Mesendoderm (in vitro differentiated cells): ENCODE data around the gene PCDHA3.
"Not testable (repeated sequence)": the region's sequence is repeated elsewhere in the genome, so short reads cannot be mapped to it uniquely, and the experiment has no call there.

Experiments
- DNase-seq: peaks from one replicate; pipeline ENCODE4 v3.0.0; 2013
- H2AK5ac ChIP-seq: 2 replicates; pipeline ENCODE4 v1.6.1; 2013; ENCODE audit warnings: low read length, inconsistent platforms
- H2BK120ac ChIP-seq: 2 replicates; pipeline ENCODE4 v1.6.1; 2013; ENCODE audit warnings: low read depth, mild to moderate bottlenecking, low read length, moderate library complexity, mixed read lengths
- H2BK15ac ChIP-seq: replicated peaks from 2 replicates; pipeline ENCODE4 v1.6.1; 2013; ENCODE audit warnings: low read depth, mild to moderate bottlenecking, moderate library complexity
- H2BK5ac ChIP-seq: 2 replicates; pipeline ENCODE4 v1.6.1; 2013; ENCODE audit warnings: low read length, inconsistent platforms
- H3K18ac ChIP-seq: 2 replicates; pipeline ENCODE4 v1.6.1; 2013; ENCODE audit warnings: mild to moderate bottlenecking, low read length, mixed read lengths
- H3K23ac ChIP-seq: one replicate; pipeline ENCODE4 v1.6.1; 2013; ENCODE audit warnings: low read length
- H3K27ac ChIP-seq: 2 replicates; pipeline ENCODE4 v1.5.1; 2013; ENCODE audit warnings: low read depth, mild to moderate bottlenecking, inconsistent platforms, low read length, moderate library complexity
- H3K27me3 ChIP-seq: 2 replicates; pipeline ENCODE4 v1.6.1; 2013; ENCODE audit warnings: low read length, control low read depth, mild to moderate bottlenecking, inconsistent platforms; ENCODE audit not compliant: insufficient read depth, poor library complexity
- H3K36me3 ChIP-seq: 2 replicates; pipeline ENCODE4 v1.6.1; 2013; ENCODE audit warnings: low read length, inconsistent platforms; ENCODE audit not compliant: control insufficient read depth, insufficient read depth
- H3K4ac ChIP-seq: one replicate; pipeline ENCODE4 v1.6.1; 2013; ENCODE audit warnings: low read depth, mild to moderate bottlenecking, low read length, moderate library complexity
- H3K4me1 ChIP-seq: 2 replicates; pipeline ENCODE4 v1.6.1; 2013; ENCODE audit warnings: low read depth, low read length, inconsistent platforms; ENCODE audit not compliant: control insufficient read depth
- H3K4me2 ChIP-seq: 2 replicates; pipeline ENCODE4 v1.6.1; 2013; ENCODE audit warnings: low read length
- H3K4me3 ChIP-seq: 2 replicates; pipeline ENCODE4 v1.5.1; 2013; ENCODE audit warnings: mild to moderate bottlenecking, low read length
- H3K56ac ChIP-seq: one replicate; pipeline ENCODE4 v1.6.1; 2013; ENCODE audit warnings: low read length
- H3K79me1 ChIP-seq: 2 replicates; pipeline ENCODE4 v1.6.1; 2013; ENCODE audit warnings: low read length, inconsistent platforms
- H3K79me2 ChIP-seq: 2 replicates; pipeline ENCODE4 v1.6.1; 2013; ENCODE audit warnings: mild to moderate bottlenecking, low read length; ENCODE audit not compliant: control insufficient read depth, insufficient read depth
- H3K9ac ChIP-seq: 2 replicates; pipeline ENCODE4 v1.6.1; 2013; ENCODE audit warnings: low read length, inconsistent platforms
- H4K5ac ChIP-seq: one replicate; pipeline ENCODE4 v1.6.1; 2013; ENCODE audit warnings: low read length
- H4K8ac ChIP-seq: one replicate; pipeline ENCODE4 v1.6.1; 2013; ENCODE audit warnings: low read depth, mild to moderate bottlenecking, control low read depth, low read length, moderate library complexity
- WGBS: extraction: QIAGEN DNeasy Blood & Tissue Kit; methylation state at CpG from one replicate; pipeline ENCODE4 v1.1.7; 2013; ENCODE audit warnings: low lambda C conversion rate, missing lambda C conversion rate; ENCODE audit not compliant: insufficient coverage; ENCODE audit errors: extremely low coverage; 5-methylcytosine and 5-hydroxymethylcytosine counted together

PCDHA3 gene

DNA sequence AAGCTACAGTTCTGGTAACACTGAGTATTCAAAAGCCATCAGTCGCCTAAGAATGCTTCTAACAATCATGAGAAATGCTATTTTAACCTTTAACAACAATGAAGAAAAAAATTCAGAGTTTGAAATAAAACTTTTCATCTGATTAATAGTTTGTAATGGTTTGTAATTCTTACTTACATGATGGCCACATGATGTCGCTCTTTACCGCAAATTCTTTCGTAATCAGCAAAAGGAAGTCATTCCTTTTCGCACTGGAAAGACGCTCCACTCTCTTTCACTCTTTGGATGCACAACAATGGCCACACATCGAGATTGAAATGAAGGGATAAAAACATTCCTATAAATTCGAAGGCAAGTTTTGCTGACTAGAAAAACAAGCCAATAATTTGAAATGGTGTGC lies 33.1 kb downstream of the PCDHA3 start, which contains the start of gene PCDHA7:
Gene PCDHA7, plus strand, starts transcription at position 277 of the 400 bp plus-strand sequence. Its CDS starts 115 bp downstream, at position 392.
- Histone ChIP-seq H3K36me3 (no peaks in the 10 kb centered on the region), H3K23ac (no peak within 1 kb of the TSS), H3K18ac (no peak within 1 kb of the TSS), H3K27ac (no peak within 1 kb of the TSS), H3K56ac (no peak within 1 kb of the TSS), H4K8ac (no peak within 1 kb of the TSS), H4K5ac (no peak within 1 kb of the TSS), H3K27me3 (no peaks in the 10 kb centered on the region), H2AK5ac (no peak within 1 kb of the TSS), H3K4me1 (no peaks in the 10 kb centered on the region), H2BK15ac (no peak within 1 kb of the TSS), H3K4me2 (no peak within 1 kb of the TSS), H3K79me2 (no peaks in the 10 kb centered on the region), H3K79me1 (no peaks in the 10 kb centered on the region), H3K4ac (no peak within 1 kb of the TSS), H3K4me3 (no peak within 1 kb of the TSS), H3K9ac (no peak within 1 kb of the TSS), H2BK120ac (no peak within 1 kb of the TSS), H2BK5ac (no peak within 1 kb of the TSS)
- no peak for DNase-seq
- WGBS = no CpG with 5 or more reads among the region's 8 CpGs

DNA sequence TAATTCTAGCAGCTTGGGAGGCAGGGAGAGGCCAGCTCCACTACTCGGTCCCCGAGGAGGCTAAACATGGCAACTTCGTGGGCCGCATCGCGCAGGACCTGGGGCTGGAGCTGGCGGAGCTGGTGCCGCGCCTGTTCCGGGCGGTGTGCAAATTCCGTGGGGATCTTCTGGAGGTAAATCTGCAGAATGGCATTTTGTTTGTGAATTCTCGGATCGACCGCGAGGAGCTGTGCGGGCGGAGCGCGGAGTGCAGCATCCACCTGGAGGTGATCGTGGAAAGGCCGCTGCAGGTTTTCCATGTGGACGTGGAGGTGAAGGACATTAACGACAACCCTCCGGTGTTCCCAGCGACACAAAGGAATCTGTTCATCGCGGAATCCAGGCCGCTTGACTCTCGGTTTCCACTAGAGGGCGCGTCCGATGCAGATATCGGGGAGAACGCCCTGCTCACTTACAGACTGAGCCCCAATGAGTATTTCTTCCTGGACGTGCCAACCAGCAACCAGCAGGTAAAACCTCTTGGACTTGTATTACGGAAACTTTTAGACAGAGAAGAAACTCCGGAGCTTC lies 33.7 kb downstream of the PCDHA3 start:
- not testable (repeated sequence) for H2AK5ac ChIP-seq, H3K36me3 ChIP-seq, H3K4ac ChIP-seq, H3K4me2 ChIP-seq, H3K23ac ChIP-seq, H3K79me2 ChIP-seq, DNase-seq, H3K18ac ChIP-seq, H4K8ac ChIP-seq, H3K79me1 ChIP-seq, H2BK15ac ChIP-seq, H3K4me1 ChIP-seq, H3K4me3 ChIP-seq, H3K27me3 ChIP-seq, H2BK120ac ChIP-seq, H3K27ac ChIP-seq, H3K9ac ChIP-seq, H3K56ac ChIP-seq, H4K5ac ChIP-seq, H2BK5ac ChIP-seq
- WGBS = no CpG with 5 or more reads among the region's 38 CpGs

DNA sequence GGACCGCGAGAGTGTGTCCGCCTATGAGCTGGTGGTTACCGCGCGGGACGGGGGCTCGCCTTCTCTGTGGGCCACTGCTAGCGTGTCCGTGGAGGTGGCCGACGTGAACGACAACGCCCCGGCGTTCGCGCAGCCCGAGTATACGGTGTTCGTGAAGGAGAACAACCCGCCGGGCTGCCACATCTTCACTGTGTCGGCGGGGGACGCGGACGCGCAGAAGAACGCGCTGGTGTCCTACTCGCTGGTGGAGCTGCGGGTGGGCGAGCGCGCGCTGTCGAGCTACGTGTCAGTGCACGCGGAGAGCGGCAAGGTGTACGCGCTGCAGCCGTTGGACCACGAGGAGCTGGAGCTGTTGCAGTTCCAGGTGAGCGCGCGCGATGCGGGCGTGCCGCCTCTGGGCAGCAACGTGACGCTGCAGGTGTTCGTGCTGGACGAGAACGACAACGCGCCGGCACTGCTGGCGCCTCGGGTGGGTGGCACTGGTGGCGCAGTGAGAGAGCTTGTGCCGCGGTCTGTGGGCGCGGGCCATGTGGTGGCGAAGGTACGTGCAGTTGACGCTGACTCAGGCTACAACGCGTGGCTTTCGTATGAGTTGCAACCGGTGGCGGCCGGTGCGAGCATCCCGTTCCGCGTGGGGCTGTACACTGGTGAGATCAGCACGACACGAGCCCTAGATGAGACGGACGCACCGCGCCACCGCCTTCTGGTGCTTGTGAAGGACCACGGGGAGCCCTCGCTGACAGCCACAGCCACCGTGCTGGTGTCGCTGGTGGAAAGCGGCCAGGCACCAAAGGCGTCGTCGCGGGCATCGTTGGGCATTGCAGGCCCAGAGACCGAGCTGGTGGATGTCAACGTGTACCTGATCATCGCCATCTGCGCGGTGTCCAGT lies 35.0 kb downstream of the PCDHA3 start:
- DNase-seq = no peak
- Histone ChIP-seq H4K5ac (no peak overlapping the region), H3K4me3 (no peak overlapping the region), H3K27ac (no peak overlapping the region), H3K4ac (no peak overlapping the region), H3K4me1 (no peaks in the 10 kb centered on the region), H3K27me3 (no peaks in the 10 kb centered on the region), H3K23ac (no peak overlapping the region), H2BK15ac (no peak overlapping the region), H2BK5ac (no peak overlapping the region), H3K56ac (no peak overlapping the region), H3K9ac (no peak overlapping the region), H3K79me2 (no peaks in the 10 kb centered on the region), H2BK120ac (no peak overlapping the region), H4K8ac (no peak overlapping the region), H2AK5ac (no peak overlapping the region), H3K36me3 (no peaks in the 10 kb centered on the region), H3K79me1 (no peaks in the 10 kb centered on the region), H3K18ac (no peak overlapping the region), H3K4me2 (no peak overlapping the region)
- no CpG with 5 or more reads among the region's 103 CpGs for WGBS

DNA sequence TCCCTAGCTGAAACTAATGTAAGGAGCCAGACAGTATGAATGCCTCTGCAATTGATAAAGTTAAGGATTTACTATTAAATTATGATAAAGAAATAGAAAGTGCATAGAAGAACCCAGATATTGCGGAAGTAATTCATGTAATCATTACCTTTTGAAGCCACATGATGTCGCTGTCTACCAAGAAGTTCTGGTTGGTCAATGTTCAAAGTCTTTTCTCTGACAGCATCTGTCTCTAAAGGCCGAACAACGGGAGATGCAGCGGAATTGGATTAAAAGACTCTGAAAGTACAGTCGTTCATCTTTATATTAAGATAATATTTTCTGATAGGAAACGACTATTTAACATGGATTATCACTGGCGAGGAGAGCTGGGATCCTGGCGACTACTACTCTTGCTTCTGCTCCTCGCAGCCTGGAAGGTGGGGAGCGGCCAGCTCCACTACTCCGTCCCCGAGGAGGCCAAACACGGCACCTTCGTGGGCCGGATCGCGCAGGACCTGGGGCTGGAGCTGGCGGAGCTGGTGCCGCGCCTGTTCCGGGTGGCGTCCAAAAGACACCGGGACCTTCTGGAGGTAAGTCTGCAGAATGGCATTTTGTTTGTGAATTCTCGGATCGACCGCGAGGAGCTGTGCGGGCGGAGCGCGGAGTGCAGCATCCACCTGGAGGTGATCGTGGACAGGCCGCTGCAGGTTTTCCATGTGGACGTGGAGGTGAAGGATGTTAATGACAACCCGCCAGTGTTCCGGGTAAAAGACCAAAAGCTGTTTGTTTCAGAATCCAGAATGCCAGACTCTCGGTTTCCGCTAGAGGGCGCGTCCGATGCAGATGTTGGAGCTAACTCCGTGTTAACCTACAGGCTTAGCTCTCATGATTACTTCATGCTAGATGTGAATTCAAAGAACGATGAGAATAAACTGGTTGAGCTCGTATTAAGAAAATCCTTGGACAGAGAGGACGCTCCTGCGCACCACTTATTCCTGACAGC lies 40.4 kb downstream of the PCDHA3 start, which contains the start of gene PCDHA8:
Gene PCDHA8, plus strand, starts transcription at position 210 of the 985 bp plus-strand sequence. Its CDS starts 135 bp downstream, at position 345.
- Histone ChIP-seq H3K79me2 (no peaks in the 10 kb centered on the region), H3K4me1 (no peaks in the 10 kb centered on the region), H3K36me3 (no peaks in the 10 kb centered on the region), H2AK5ac (no peak within 1 kb of the TSS), H3K4me2 (no peak within 1 kb of the TSS), H2BK5ac (no peak within 1 kb of the TSS), H2BK15ac (no peak within 1 kb of the TSS), H3K4me3 (no peak within 1 kb of the TSS), H3K18ac (no peak within 1 kb of the TSS), H3K4ac (no peak within 1 kb of the TSS), H4K8ac (no peak within 1 kb of the TSS), H3K79me1 (no peaks in the 10 kb centered on the region), H3K9ac (no peak within 1 kb of the TSS), H3K23ac (no peak within 1 kb of the TSS), H3K56ac (no peak within 1 kb of the TSS), H3K27me3 (no peaks in the 10 kb centered on the region), H2BK120ac (no peak within 1 kb of the TSS), H3K27ac (no peak within 1 kb of the TSS), H4K5ac (no peak within 1 kb of the TSS)
- peak; percentile 77 for DNase-seq
- no CpG with 5 or more reads among the region's 47 CpGs for WGBS

DNA sequence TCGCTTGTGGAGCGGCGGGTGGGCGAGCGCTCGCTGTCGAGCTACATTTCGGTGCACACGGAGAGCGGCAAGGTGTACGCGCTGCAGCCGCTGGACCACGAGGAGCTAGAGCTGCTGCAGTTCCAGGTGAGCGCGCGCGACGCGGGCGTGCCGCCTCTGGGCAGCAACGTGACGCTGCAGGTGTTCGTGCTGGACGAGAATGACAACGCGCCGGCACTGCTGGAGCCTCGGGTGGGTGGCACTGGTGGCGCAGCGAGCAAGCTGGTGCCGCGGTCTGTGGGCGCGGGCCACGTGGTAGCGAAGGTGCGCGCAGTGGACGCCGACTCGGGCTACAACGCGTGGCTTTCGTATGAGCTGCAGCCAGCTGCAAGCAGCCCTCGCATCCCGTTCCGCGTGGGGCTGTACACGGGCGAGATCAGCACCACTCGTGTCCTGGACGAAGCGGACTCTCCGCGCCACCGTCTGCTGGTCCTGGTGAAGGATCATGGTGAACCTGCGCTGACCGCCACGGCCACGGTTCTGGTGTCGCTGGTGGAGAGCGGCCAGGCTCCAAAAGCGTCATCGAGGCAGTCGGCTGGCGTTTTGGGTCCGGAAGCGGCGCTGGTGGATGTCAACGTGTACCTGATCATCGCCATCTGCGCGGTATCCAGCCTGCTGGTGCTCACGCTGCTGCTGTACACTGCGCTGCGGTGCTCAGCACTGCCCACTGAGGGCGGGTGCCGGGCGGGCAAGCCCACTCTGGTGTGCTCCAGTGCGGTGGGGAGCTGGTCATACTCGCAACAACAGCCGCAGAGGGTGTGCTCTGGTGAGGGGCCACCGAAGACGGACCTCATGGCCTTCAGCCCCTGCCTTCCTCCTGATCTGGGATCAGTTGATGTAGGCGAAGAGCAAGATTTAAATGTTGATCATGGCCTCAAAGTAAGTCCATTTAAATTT lies 42.2 kb downstream of the PCDHA3 start:
- no CpG with 5 or more reads among the region's 87 CpGs for WGBS
- Histone ChIP-seq H3K9ac (no peak overlapping the region), H3K79me1 (no peaks in the 10 kb centered on the region), H3K4ac (no peak overlapping the region), H4K5ac (no peak overlapping the region), H3K56ac (no peak overlapping the region), H3K18ac (no peak overlapping the region), H3K36me3 (no peaks in the 10 kb centered on the region), H3K4me2 (no peak overlapping the region), H3K4me3 (no peak overlapping the region), H3K27me3 (no peaks in the 10 kb centered on the region), H2AK5ac (no peak overlapping the region), H2BK120ac (no peak overlapping the region), H2BK5ac (no peak overlapping the region), H3K27ac (no peak overlapping the region), H4K8ac (no peak overlapping the region), H2BK15ac (no peak overlapping the region), H3K4me1 (no peaks in the 10 kb centered on the region), H3K23ac (no peak overlapping the region), H3K79me2 (no peaks in the 10 kb centered on the region)
- no peak for DNase-seq
